Measurements from ENCODE around the gene TMEM273.
"Not testable (repeated sequence)": the region's sequence is repeated elsewhere in the genome, so short reads cannot be mapped to it uniquely, and the experiment has no call there.

TMEM273 gene

GRCh38 chr10:49204119-49204518, 15.9 kb upstream of the TMEM273 start:
- DNase-seq = no peak

- no peak for DNase-seq
These were observed 14.1 kb upstream of the TMEM273 start for GRCh38 chr10:49202266-49202665.

- DNase-seq = no peak
These were observed 12.7 kb upstream of the TMEM273 start for GRCh38 chr10:49200854-49201253.

GRCh38 chr10:49197171-49197570, 9.0 kb upstream of the TMEM273 start:
- no peak for DNase-seq

GRCh38 chr10:49195864-49196263, 7.7 kb upstream of the TMEM273 start:
- not testable (repeated sequence) for DNase-seq

- no peak for DNase-seq
These were observed 6.2 kb upstream of the TMEM273 start for GRCh38 chr10:49194212-49194920.

GRCh38 chr10:49191349-49191748, 3.2 kb upstream of the TMEM273 start:
- DNase-seq = no peak

- no peak for DNase-seq
These were observed 1.2 kb upstream of the TMEM273 start for GRCh38 chr10:49189422-49189821.

GRCh38 chr10:49187044-49187484, 1.1 kb downstream of the TMEM273 start:
- no peak for DNase-seq

- no peak for DNase-seq
These were observed 1.6 kb downstream of the TMEM273 start for GRCh38 chr10:49186613-49187012.

GRCh38 chr10:49185213-49185612, 3.0 kb downstream of the TMEM273 start:
- no peak for DNase-seq

GRCh38 chr10:49184642-49185111, 3.5 kb downstream of the TMEM273 start:
- no peak for DNase-seq

GRCh38 chr10:49183596-49184542, 4.3 kb downstream of the TMEM273 start:
- no peak for DNase-seq

- no peak for DNase-seq
These were observed 5.4 kb downstream of the TMEM273 start for GRCh38 chr10:49182776-49183175.

GRCh38 chr10:49180444-49180860, 7.7 kb downstream of the TMEM273 start:
- no peak for DNase-seq

GRCh38 chr10:49179699-49180443, 8.3 kb downstream of the TMEM273 start:
- no peak for DNase-seq

GRCh38 chr10:49178489-49179471, 9.4 kb downstream of the TMEM273 start:
- DNase-seq = no peak

- peak; percentile 14 for DNase-seq
These were observed 10.5 kb downstream of the TMEM273 start for GRCh38 chr10:49177391-49178355.

GRCh38 chr10:49176310-49177268, 11.6 kb downstream of the TMEM273 start:
- peak; percentile 65 for DNase-seq
